Measurements from ENCODE around the gene TMEM132D.
"Not testable (repeated sequence)": the region's sequence is repeated elsewhere in the genome, so short reads cannot be mapped to it uniquely, and the experiment has no call there.

Gene TMEM132D

GRCh38 chr12:129902371-129903091 is 1.3 kb downstream of the TMEM132D start:
- DNase-seq (ENCODE audit: extremely low read depth, insufficient read length): no peak
- Histone ChIP-seq H3K4me3 (replicated peaks; ENCODE audit: low read depth, low read length) (no peak overlapping the region), H3K27me3 (replicated peaks; ENCODE audit: control insufficient read depth, insufficient read depth, low read length) (no peaks in the 10 kb centered on the region), H3K36me3 (ENCODE audit: control insufficient read depth, insufficient read depth, low read length) (no peaks in the 10 kb centered on the region)
- TF ChIP-seq, protein P1, sequence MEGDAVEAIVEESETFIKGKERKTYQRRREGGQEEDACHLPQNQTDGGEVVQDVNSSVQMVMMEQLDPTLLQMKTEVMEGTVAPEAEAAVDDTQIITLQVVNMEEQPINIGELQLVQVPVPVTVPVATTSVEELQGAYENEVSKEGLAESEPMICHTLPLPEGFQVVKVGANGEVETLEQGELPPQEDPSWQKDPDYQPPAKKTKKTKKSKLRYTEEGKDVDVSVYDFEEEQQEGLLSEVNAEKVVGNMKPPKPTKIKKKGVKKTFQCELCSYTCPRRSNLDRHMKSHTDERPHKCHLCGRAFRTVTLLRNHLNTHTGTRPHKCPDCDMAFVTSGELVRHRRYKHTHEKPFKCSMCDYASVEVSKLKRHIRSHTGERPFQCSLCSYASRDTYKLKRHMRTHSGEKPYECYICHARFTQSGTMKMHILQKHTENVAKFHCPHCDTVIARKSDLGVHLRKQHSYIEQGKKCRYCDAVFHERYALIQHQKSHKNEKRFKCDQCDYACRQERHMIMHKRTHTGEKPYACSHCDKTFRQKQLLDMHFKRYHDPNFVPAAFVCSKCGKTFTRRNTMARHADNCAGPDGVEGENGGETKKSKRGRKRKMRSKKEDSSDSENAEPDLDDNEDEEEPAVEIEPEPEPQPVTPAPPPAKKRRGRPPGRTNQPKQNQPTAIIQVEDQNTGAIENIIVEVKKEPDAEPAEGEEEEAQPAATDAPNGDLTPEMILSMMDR (IDR thresholded peaks at IDR 0.05; ENCODE audit: insufficient read depth, low read length, poor library complexity, severe bottlenecking): no peak

DNA sequence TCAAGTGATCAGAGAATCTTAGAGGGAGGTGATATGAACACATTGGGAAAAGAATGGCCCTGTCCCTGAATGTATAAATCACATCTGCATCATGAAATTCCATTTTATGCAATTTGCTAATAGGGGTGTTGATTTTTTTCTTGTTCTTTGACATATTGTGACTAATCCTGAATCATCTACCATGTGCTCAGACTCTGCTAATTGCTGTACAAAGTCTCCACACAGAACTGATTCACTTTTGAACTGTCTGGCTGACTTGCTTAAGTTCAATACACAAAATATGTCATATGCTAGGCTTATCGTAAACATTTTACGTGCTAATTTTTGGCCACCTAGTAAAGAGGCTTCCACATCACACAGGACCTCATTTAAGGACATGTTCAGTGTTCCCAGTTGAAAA is 2.6 kb downstream of the TMEM132D start:
- H3K27me3 ChIP-seq (replicated peaks; ENCODE audit: control insufficient read depth, insufficient read depth, low read length): no peaks in the 10 kb centered on the region
- DNase-seq (ENCODE audit: extremely low read depth, insufficient read length): no peak
- TF ChIP-seq, protein P1 (IDR thresholded peaks at IDR 0.05; ENCODE audit: insufficient read depth, low read length, poor library complexity, severe bottlenecking): no peak
- H3K4me3 ChIP-seq (replicated peaks; ENCODE audit: low read depth, low read length): no peak overlapping the region
- H3K36me3 ChIP-seq (ENCODE audit: control insufficient read depth, insufficient read depth, low read length): no peaks in the 10 kb centered on the region

- no peak for DNase-seq (ENCODE audit: extremely low read depth, insufficient read length)
- H3K27me3 ChIP-seq (replicated peaks; ENCODE audit: control insufficient read depth, insufficient read depth, low read length): no peaks in the 10 kb centered on the region
- H3K36me3 ChIP-seq (ENCODE audit: control insufficient read depth, insufficient read depth, low read length): no peaks in the 10 kb centered on the region
- H3K4me3 ChIP-seq (replicated peaks; ENCODE audit: low read depth, low read length): no peak overlapping the region
- TF ChIP-seq, protein P1 (IDR thresholded peaks at IDR 0.05; ENCODE audit: insufficient read depth, low read length, poor library complexity, severe bottlenecking): no peak
These were observed 3.5 kb downstream of the TMEM132D start for GRCh38 chr12:129900306-129900705.

GRCh38 chr12:129899045-129899444 is 4.8 kb downstream of the TMEM132D start:
- H3K27me3 ChIP-seq (replicated peaks; ENCODE audit: control insufficient read depth, insufficient read depth, low read length): not testable (repeated sequence)

GRCh38 chr12:129893691-129894090 is 10.1 kb downstream of the TMEM132D start:
- H3K4me3 ChIP-seq (replicated peaks; ENCODE audit: low read depth, low read length): no peak overlapping the region
- H3K27me3 ChIP-seq (replicated peaks; ENCODE audit: control insufficient read depth, insufficient read depth, low read length): no peaks in the 10 kb centered on the region
- H3K36me3 ChIP-seq (ENCODE audit: control insufficient read depth, insufficient read depth, low read length): no peaks in the 10 kb centered on the region
- TF ChIP-seq, protein P1 (IDR thresholded peaks at IDR 0.05; ENCODE audit: insufficient read depth, low read length, poor library complexity, severe bottlenecking): no peak
- DNase-seq (ENCODE audit: extremely low read depth, insufficient read length): no peak

More at GRCh38 chr12:129899045-129899444, 4.8 kb downstream of the TMEM132D start:
- not testable (repeated sequence) for H3K36me3 ChIP-seq (ENCODE audit: control insufficient read depth, insufficient read depth, low read length); H3K4me3 ChIP-seq (replicated peaks; ENCODE audit: low read depth, low read length); DNase-seq (ENCODE audit: extremely low read depth, insufficient read length)

DNA sequence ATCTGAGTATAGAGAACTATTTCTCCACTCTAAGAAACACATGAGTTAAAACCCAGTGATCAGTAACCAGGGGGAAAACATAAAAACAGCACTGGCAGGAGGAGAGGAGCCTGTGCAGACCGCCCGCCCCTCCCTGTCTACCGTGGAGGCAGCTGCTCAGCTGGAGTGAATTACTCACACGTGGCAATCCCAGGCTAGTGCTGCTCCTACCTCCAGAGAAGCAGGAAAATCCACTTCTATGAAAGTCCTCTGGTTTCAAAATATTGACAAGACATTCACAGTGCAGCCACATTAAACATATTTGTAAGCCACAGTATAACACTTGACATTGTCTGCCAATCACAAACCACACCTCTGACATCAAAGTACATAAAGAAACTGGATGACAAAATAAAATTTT is 16.7 kb downstream of the TMEM132D start:
- Histone ChIP-seq H3K36me3 (ENCODE audit: control insufficient read depth, insufficient read depth, low read length) (no peaks in the 10 kb centered on the region), H3K27me3 (replicated peaks; ENCODE audit: control insufficient read depth, insufficient read depth, low read length) (no peaks in the 10 kb centered on the region)
- TF ChIP-seq, protein P1 (IDR thresholded peaks at IDR 0.05; ENCODE audit: insufficient read depth, low read length, poor library complexity, severe bottlenecking): no peak

More for the DNA sequence above, 16.7 kb downstream of the TMEM132D start:
- DNase-seq (ENCODE audit: extremely low read depth, insufficient read length): no peak
- no peak overlapping the region for H3K4me3 ChIP-seq (replicated peaks; ENCODE audit: low read depth, low read length)

Measured in GM06990 (cell line).